ENCODE data around the gene STRA8.

STRA8 gene

DNA sequence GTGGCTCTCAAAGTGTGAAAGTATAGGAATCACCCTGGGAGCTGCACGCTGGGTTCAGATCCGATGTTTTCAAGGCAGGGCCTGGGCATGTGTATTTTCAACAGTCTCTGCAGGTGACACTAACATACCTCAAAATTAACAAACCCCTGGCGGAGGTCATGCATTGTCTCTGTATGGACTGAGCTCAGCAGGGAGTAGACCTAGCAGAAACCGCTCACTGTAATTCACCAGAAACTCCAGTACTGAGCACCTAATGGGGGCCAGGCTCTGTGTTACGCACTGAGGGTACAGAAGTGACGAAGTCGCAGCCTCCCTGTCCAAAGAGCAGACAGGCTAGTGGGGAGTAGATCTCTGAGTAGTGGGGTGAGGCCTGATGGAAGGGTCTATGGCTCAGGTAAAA, 5.6 kb downstream of the STRA8 start:
- no peak for DNase-seq

DNA sequence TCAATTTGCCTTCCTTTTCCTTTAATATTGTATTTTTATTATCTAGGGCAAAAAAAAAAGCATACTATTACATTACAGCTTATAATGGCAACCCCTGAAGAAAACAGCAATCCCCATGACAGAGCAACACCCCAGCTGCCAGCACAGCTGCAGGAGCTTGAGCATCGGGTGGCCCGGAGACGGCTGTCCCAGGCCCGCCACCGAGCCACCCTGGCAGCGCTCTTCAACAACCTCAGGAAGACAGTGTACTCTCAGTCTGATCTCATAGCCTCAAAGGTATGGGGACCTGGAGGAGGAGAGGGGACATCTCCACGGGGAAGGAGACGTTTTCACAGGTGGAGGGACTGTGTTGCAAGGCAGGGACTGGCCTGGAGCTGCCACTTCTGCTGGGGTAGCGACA, 6.8 kb downstream of the STRA8 start:
- DNase-seq: no peak

DNA sequence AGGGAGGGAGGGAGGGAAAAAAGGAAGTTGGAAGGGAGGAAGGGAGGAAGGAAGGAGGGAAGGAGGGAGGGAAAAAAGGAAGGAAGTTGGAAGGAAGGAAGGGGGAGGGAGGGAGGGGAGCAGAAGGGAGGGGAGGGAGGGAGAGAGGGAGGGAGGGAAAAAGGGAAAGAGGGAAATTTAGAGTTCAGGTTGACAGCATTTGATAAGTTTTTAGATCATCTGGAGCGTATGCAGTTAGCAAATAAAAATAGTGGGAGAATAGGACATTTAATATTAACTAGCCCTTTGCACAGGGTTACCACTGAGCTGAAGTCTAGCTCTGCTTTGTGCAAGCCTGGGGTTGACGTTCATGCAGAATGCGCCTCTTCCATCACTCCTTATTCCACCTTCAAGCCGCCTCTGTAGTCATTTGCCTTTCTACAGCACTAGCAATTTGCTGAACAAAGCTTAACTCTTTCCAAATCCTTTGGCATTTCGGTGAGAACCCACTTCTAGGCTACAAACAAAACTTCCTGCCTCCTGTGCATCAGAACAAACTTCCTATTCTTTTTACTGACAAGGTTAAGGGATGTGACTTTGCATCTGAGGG, 8.6 kb downstream of the STRA8 start:
- DNase-seq: no peak

DNA sequence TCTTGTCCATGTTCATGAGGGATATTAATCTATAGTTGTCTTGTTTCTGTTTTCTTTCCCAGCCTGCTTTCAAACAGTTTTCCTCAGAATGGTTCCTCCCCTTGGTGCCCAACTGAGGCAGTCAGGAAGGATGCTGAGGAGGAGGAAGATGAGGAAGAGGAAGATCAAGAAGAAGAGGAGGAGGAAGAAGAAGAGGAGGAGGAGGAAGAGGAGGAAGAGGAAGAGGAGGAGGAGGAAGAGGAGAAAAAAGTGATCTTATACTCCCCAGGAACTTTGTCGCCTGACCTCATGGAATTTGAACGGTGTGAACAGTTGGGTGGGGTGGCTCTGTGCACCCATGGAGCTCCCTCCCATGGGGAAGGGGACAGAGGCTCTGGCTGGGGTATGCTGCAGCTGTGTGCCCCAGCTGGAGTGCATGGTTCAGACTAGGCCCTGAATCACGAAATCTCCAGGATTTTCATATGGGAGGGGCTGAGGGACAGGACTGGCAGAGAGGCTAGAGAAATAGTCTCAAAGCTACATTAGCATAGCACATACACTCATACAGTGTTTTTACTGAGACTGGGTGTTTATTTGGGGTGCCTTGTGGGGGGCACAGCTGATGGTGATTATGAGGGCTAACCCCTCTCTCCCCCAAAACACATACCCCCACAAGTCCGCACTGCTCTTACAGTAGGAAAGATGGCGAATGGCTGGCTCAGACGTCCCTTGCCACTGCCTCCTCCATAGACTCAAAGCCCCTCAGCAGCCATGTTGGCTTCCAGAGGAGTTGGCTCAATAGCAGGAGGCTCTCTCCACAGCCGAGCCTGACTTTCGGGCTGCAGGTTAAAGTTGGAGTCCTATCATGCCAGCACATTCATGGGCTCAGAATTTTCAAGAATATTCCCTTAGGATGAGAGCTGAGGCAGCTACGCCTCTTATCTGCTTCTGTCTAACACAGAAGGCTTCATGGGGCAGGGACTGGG, 11.9 kb downstream of the STRA8 start:
- no peak for DNase-seq

DNA sequence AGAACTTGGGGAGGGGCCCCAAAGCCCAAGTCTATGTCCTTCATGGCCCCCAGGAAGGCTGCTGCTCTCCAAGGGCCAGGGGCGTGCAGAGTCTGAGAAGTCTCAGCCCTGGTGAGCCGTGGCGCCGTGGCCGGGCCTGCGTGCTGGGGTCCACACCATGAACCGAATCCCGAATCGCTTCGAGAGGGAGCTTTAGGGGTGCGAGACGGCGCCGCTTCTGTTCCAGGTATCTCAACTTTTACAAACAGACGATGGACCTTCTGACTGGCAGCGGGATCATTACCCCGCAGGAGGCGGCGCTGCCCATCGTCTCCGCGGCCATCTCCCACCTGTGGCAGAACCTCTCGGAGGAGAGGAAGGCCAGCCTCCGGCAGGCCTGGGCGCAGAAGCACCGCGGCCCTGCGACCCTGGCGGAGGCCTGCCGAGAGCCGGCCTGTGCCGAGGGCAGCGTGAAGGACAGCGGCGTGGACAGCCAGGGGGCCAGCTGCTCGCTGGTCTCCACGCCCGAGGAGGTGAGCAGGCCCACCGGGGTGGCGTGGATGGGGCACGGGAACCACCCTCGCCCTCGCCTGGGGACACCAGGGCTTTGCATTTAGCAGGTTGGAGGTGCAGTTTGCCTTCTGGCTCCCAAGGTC, 12.7 kb downstream of the STRA8 start:
- DNase-seq: no peak

DNA sequence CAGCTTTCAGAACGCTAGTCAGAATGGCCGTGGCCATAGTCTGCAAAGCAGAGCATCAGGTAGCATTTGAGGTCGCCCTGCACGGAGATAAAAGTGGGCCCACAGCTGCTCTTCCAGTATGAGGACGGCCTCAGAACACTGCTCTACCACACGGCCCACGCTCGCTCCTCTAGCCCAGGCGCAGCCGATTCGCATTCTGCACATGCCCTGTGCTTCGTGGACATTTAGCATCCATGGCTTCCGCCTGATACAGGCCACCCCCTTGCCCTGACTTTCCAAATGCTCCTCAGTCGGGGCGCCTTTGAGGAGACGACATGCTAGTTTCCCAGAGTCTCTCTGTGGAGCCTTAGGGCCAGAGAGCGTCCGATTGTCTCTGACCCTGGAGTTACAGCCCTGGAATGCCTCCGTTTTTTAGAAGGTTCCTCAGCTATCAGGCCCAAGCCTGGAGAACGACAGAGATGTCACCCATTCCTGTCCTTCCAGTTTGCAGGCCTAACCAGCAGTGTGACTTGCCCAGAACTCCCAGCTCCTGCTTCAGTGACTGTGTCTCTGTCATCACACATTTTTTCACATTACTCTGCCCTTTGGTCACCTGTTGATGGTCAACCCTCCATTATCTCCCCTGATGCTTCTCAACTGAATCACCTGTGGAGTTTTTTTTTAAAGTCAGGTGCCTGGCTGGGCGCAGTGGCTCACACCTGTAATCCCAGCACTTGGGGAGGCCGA, 14.3 kb downstream of the STRA8 start:
- no peak for DNase-seq

DNA sequence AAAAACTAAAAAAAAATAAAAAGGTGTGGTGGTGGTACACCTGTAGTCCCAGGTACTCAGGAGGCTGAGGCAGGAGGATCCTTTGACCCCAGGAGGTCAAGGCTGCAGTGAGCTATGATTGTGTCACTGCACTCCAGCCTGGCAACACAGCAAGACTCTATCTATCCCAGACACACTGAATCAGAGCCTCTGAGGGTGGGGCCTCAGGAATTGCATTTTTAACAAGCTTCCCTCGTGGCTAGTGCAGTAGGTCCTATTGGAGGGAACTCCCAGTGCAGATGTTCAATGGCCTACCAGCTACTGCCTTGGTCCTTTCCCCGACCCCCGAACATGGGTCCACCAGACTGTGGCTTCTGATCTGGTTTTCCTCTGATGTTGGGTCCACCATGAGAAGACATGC, 14.9 kb downstream of the STRA8 start:
- no peak for DNase-seq

DNA sequence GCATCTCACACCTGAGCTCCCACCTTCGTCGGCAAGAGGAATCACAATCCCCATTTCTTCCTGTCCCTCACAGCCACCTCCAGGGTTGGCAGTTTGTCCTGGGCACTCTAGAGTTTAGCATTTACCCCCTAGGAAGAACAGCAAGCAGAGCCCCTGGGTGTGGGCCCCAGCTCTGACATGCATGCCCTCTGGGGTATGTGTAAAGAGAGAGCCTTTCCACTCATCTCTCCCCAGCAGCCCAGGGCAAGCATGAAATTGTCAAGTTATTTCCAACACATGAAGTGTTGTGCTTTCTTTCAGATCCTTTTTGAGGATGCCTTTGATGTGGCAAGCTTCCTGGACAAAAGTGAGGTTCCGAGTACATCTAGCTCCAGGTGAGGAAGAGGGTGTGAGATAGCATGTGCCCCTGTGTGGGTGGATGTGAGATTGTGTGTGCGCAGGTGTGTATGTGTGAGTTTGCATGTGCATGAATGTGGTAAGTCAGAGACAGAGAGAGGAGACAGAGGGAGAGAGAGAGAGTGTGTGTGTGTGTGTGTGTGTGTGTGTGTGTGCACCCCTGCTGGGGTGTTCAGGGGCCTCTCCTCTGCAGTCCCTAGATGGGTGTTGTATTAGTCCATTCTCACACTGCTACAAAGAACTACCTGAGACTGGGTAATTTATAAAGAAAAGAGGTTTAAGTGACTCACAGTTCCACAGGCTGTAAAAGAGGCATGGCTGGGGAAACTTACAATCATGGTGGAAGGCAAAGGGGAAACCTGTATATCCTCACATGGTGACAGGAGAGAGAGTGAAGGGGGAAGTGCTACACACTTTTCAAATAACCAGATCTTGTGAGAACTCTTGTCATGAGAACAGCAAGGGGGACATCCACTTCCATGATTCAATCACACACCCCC, 18.1 kb downstream of the STRA8 start:
- no peak for DNase-seq

DNA sequence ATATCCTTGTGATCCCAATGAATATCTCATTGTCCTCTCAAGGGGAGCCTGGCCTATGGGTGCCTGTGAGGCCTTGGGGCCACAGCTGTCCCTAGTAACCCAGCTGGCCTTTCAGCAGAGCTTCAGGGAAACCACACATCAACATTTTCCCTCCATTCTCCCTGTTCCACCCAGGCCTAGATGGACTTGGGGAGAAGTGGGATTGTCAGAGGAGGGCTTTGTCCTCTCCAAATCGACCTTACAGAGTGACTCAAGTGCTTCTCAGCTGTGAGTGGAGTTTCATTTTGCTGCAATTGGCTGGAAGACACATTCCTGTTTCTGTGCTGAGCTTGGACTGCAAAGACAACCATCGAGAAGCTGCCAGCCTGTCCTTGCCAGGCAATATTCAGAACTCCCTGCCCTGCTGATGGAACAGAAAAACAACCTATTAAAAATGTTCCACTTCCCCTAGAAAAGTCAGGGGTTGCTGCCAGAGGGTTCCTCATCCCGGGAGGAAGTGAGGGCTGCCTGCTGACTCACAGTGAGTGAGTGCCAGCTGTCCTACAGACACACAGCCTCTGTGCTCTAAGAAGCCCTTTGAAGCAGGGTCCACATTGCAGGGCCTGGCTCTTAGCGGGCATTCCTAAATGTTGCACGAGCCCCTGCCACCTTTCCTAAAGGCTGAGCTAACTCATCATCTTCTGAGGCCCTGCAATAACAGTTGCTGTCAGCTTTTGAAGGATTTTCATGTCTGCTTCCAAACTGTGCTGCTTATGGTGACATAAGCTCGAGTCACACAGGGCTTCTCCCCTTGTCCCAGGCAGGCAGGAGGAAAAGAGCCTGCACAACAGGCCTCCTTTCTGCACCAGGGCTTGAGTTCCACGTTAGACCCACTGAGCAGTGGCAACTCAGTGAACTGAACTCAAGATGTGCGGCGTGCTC, 20.5 kb downstream of the STRA8 start:
- peak; percentile 2 to 90 (median 80) for DNase-seq

DNA sequence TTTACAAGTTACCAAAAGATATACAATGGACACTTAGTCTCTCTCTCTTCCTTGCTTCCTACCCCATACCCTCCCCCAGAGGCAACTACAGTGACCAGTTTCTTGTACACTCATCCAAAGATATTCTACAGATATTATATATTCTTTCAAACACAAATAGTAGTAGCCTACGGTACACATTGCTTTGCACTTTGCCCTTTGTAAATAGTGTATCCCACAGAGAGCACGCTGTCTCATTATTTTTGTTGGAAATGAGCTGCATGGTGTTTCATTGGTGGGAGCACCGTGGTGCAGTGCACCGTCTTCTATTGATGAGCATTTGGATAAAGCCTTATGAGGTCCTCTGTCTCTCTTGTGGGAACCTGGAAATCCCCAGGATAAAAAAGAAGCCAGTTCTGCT, 24.2 kb downstream of the STRA8 start:
- no peak for DNase-seq

DNA sequence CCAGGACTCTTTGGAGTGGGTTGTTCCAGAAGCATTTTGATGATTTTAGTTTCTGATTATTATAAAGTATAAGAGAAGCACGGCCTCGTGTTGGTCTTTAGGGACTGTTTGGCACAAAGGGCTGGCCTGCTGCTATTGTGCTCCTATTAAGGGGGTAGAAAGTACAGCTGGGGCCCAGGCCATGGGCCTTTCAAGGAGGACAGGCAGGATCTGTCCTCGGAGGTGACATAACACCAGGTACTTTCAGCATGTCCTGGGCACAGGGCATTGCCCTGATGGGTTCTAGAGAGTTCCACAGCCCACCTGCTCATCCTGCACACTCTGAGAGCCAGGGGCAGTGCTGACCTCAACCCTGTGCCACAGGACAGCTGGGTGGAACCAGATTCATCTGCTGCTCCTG, 24.9 kb downstream of the STRA8 start:
- DNase-seq: no peak

DNA sequence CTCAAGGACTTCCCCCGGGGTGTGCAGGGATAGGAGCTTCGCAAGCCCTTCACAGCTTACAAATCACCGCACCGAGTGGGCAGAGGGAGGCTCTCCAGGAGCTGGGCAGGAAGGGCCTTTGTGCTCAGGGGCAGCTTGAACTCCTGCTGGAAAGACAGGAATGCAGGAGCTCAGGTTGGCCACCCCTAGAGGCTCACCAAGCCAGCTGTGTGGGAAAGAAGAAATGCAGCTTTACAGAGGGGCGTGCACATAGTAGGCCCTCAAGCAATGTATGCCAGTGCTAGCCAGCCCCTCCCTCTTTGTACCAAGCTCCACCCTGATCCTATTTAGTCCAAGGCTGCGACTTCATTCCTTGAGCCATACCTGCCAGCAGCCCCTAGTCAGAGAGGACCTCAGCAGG, 26.1 kb downstream of the STRA8 start:
- DNase-seq: no peak

DNA sequence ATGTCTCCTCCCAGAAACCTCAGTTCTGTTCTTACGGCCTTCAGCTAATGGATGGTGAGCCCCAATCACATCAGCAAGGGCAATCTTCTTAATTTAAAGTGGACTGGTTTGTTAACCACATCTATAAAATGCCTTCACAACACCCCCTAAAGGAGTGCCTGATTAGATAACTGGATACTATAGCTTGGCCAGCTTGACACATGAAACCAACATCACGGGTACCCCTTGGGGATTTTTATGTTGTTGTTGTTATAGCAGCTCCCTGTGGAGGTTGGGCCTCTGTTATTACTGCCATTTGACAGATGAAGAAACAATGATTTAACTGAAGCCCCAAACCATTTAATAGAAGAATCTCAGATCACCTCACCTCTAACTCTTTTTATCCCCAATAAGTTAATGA, 26.8 kb downstream of the STRA8 start:
- DNase-seq: no peak

DNA sequence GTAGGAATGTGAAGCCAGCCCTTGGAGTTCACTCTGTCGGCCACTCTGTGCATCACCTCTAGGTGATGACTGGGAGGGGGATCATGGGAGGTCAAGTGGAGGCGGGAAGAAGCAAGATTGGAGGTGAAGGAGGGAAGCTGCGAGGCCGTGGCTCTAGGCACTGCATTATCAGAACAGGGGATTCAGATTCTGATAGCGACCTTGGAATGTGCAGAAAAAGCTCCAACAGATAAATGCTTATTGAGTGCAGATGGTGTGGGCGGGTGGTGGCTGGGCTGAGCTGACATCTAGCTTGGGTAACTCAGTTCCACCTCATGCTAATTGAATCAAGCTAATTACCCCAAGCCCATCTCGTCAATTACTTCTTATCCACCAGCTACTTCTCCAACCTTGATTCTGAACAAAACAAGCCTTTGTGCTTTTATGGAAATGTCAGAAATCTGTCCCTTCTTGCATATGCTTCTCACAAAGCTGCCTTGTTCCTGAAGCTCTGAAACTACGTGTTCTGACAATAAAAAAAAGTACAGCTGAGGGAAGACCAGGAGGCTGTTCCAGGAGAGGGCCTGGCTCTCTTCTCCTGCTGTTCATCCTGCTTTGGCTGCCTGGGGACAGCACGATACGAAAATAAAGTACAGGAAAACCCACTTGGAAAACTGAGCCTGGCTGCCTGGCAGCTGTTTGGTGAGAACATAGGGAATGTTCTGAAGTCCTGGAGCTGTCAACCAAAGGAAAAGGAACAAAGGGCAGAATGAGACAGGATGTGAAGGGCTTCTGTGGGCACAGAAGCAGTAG, 27.5 kb downstream of the STRA8 start:
- peak in 11 of 14 donors; percentile 7 to 79 (median 33) for DNase-seq

DNA sequence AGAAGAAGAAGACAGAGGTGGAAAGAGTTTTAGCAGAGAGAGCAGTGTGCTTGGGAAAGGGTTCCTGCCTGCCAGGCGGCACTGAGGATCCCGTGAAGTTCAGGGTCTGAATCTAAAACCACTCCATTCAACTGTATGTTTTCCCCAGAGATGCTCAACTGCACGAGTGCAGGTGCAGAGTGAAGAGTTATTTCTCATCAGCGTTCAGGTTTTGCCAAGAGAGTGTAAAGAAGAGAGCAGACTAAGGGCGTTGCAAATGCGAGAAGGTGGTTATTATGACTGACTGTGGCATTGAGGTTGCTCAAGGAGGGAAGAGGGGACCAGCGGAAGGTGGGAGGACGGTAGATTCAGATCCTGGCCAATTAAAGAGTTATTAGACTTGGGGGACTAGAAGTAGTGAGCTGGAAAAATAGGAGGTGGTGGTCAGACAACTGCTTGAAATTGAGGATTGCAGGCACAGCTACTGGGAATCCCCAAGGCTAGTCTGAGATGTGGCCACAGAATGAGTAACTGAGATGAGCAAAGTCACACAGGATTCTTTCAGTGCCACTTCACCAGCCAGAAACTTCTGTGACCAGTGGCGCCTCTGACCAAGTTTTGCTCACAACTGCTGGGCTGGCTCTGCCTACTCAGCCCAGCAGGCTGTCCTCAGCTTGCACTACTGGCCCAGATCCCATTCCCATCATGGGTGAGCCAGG, 29.1 kb downstream of the STRA8 start:
- no peak for DNase-seq

DNA sequence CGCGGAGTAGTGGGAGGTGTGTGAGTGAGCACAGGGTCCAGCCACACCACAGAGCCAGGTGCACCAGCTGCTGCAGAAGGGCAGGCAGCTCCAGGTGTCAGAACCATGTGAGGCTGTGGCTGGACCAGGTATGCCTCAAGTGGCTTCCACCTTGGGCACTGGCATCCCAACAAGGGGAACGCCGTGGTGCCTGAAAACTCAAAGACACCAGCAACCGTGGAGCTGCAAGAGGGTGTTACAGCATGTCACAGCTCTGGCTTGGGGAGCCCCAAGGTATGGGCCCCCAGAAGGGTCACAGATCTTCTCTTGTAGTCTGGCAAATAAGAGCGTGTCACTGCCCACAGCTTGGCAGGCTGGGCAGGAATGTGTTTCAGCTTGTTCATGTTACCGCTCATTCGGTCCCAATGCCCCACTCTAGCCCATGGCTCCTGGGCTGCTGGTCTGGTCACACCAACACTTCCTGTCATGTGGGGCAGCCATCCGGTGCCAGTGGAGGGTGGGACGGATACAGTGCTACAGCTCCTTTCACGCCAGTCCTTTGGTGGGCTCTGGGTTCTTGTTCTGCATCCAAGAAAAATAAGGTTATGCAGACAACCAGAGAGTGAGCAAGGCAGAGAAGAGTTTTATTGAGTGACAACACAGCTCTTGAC, 29.8 kb downstream of the STRA8 start:
- no peak for DNase-seq

DNA sequence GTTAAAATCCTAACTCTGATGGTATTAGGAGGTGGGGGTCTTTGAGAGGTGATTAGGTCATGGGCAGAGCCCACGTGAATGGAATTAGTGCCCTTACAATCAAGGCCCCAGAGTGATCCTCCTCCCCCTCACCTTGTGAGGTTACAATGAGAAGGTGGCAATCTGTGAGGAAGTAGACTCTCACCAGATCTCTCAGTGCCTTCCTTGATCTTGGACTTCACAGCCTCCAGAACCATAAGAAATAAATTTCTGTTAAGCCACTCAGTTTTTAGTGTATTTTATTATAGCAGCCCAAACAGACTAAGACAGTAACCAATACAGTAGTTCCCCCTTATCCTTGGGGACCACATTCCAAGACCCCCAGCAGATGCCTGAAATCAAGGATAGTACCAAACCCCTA, 32.0 kb downstream of the STRA8 start:
- no peak for DNase-seq

DNA sequence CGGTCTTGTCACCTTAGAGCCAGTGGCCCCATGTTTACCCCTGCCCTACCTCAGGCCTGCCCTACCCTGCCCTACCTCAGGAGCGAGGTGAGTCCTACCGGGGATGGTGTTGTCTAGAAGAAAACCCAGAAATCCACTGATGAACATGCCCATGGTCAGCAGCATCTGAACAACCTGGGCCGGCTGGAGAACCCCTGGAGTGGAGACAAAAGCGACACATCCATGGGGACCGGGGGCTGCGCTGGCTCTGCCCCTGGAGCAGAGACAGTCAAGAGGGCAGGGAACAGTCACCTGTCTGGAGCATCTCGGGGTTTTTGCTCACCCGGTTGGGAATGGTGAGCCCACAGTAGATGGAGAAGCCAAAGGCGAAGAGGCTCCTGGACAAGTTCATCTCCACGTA, 36.3 kb downstream of the STRA8 start:
- DNase-seq: no peak
